ENCODE results near the gene TMCO4.

TMCO4 gene

DNA sequence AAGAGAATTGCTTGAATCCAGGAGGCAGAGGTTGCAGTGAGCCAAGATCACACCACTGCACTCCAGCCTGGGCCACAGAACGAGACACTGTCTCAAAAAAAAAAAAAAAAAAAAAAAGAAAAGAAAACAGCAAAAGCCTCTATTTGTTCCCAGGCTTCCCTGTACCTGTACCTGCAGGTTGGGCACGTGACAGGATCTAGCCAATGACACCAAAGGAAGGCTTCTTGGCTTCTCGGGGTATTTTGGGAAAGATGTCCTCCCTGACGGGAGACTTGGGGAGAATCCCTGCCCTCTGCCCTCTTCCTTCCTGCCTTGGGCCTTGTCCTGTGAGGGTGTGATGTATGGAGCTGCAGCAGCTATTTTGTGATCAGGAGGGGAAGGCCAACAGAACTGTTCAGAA is 22.8 kb downstream of the TMCO4 start:
- no CpG with 5 or more reads among the region's 4 CpGs for WGBS (ENCODE audit: insufficient coverage, insufficient read length)
- no peaks in the 10 kb centered on the region for H3K4me1 ChIP-seq (ENCODE audit: control insufficient read depth, insufficient read depth, low read length)
- H3K36me3 ChIP-seq (ENCODE audit: control insufficient read depth, insufficient read depth, low read length): no peaks in the 10 kb centered on the region
- DNase-seq (ENCODE audit: low read depth, low spot score): no peak
- H3K27ac ChIP-seq (ENCODE audit: low read length): no peak overlapping the region
- H3K4me3 ChIP-seq (ENCODE audit: low read length): no peak overlapping the region
- H3K27me3 ChIP-seq (ENCODE audit: control insufficient read depth, insufficient read depth, low read length): peaks cover 9% of the 10 kb centered on the region
- H3K9me3 ChIP-seq (ENCODE audit: control insufficient read depth, insufficient read depth, low read length): no peaks in the 10 kb centered on the region

DNA sequence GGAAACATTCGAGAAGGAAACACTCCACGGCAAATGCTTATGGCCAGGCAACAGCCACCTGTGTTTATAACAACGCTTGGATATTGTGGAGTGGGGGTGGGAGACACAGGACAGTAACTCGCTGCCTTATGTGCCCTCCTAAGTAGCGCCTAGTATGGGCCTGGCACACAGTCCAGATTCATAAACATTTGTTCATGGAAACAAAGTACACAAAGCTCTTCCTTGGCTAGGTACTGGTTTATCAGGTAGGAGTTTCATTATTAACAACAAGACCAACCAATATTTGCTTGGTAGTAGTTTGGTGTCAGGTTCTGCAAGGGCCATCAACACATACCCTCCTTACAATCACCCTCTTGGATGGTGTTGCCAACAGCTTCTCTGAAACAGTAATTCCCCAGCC is 23.4 kb downstream of the TMCO4 start:
- Histone ChIP-seq H3K9me3 (ENCODE audit: control insufficient read depth, insufficient read depth, low read length) (no peaks in the 10 kb centered on the region), H3K27me3 (ENCODE audit: control insufficient read depth, insufficient read depth, low read length) (peaks cover 8% of the 10 kb centered on the region), H3K27ac (ENCODE audit: low read length) (no peak overlapping the region), H3K4me3 (ENCODE audit: low read length) (no peak overlapping the region), H3K36me3 (ENCODE audit: control insufficient read depth, insufficient read depth, low read length) (no peaks in the 10 kb centered on the region), H3K4me1 (ENCODE audit: control insufficient read depth, insufficient read depth, low read length) (no peaks in the 10 kb centered on the region)
- no CpG with 5 or more reads among the region's 5 CpGs for WGBS (ENCODE audit: insufficient coverage, insufficient read length)
- no peak for DNase-seq (ENCODE audit: low read depth, low spot score)

DNA sequence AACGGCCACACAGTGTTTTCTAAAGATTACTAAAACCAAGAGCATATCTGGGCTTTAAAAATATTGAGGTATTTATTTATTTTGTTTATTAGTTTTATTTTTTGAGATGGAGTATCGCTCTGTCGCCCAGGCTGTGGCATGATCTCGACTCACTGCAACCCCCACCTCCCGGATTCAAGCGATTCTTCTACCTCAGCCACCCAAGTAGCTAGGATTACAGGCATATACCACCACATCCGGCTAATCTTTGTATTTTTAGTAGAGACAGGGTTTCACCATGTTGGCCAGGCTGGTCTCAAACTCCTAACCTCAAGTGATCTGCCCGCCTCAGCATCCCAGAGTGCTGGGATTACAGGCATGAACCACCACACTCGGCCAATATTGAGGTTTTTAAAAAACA is 23.9 kb downstream of the TMCO4 start:
- H3K4me3 ChIP-seq (ENCODE audit: low read length): no peak overlapping the region
- no peaks in the 10 kb centered on the region for H3K4me1 ChIP-seq (ENCODE audit: control insufficient read depth, insufficient read depth, low read length)
- H3K36me3 ChIP-seq (ENCODE audit: control insufficient read depth, insufficient read depth, low read length): no peaks in the 10 kb centered on the region
- H3K9me3 ChIP-seq (ENCODE audit: control insufficient read depth, insufficient read depth, low read length): no peaks in the 10 kb centered on the region
- H3K27ac ChIP-seq (ENCODE audit: low read length): no peak overlapping the region
- no CpG with 5 or more reads among the region's 9 CpGs for WGBS (ENCODE audit: insufficient coverage, insufficient read length)
- peaks cover 8% of the 10 kb centered on the region for H3K27me3 ChIP-seq (ENCODE audit: control insufficient read depth, insufficient read depth, low read length)
- no peak for DNase-seq (ENCODE audit: low read depth, low spot score)

DNA sequence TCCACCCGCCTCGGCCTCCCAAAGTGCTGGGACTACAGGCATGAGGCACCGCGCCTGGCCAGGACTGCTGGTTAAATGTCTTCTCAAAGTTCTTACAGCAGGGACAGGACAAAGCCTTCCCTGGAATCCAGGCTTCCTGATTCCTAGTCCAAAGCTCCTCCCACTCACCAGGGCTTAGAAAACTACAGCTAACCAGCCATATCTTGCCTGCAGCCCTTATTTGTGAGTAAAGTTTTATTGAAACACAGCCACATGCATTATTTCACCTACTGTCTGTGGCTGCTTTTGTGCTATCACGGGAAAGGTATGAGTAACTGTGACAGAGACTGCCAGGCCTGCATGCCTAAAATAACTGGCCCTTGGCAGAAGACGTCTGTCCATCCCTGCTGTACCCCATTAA is 24.4 kb downstream of the TMCO4 start:
- no peak for DNase-seq (ENCODE audit: low read depth, low spot score)
- H3K4me1 ChIP-seq (ENCODE audit: control insufficient read depth, insufficient read depth, low read length): no peaks in the 10 kb centered on the region
- no peaks in the 10 kb centered on the region for H3K36me3 ChIP-seq (ENCODE audit: control insufficient read depth, insufficient read depth, low read length)
- H3K27ac ChIP-seq (ENCODE audit: low read length): no peak overlapping the region
- H3K9me3 ChIP-seq (ENCODE audit: control insufficient read depth, insufficient read depth, low read length): no peaks in the 10 kb centered on the region
- WGBS (ENCODE audit: insufficient coverage, insufficient read length): no CpG with 5 or more reads among the region's 6 CpGs
- H3K4me3 ChIP-seq (ENCODE audit: low read length): no peak overlapping the region
- peaks cover 8% of the 10 kb centered on the region for H3K27me3 ChIP-seq (ENCODE audit: control insufficient read depth, insufficient read depth, low read length)

DNA sequence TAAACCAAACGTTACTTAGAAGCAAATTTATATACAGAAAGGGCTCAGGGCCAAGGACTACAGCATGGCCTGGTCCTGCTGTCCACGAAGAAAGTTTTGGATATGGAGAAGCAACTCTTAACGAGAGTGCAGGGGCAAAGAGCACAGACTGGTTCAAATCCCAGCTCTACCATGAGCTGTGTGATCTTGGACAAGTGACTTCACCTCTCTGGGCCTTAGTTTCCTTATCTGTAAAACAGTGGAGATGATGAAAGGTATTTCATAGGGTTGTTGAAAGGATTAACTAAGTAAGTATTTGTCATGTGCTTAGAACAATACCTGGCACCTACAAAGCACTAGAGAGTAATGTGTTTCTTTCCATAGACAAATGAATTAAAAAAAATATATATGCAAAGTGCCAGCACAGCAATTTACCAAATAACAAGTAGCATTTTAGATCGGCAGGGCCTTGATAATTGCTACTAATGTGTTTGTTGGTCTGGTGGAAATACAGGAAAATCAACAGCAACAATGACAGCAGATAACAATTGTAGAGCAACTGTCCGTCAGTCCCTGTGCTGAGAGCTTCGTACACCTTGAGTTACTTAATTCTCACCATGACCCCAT is 25.4 kb downstream of the TMCO4 start:
- WGBS (ENCODE audit: insufficient coverage, insufficient read length): no CpG with 5 or more reads among the region's 6 CpGs
- no peak overlapping the region for H3K27ac ChIP-seq (ENCODE audit: low read length)

DNA sequence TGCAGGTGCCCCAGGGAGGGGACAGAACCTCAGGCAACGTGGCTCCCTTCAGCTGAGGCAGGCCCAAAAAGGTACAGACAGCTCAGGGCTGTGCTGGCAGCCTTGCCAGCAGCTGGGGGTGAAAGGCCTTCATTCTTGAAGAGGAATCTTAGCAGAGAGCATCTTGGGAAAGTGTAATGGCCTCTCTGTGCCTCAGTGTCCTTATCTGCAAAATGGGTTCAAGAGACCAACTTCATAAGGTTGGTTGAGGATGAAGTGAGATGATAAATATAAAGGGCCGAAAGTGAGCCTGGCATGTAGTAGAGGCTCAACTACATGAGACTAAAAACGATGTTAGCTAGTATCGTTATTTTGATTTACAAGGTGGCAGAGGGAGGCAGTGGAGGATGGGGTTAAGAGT is 26.2 kb downstream of the TMCO4 start:
- Histone ChIP-seq H3K9me3 (ENCODE audit: control insufficient read depth, insufficient read depth, low read length) (no peaks in the 10 kb centered on the region), H3K36me3 (ENCODE audit: control insufficient read depth, insufficient read depth, low read length) (no peaks in the 10 kb centered on the region), H3K4me3 (ENCODE audit: low read length) (no peak overlapping the region), H3K4me1 (ENCODE audit: control insufficient read depth, insufficient read depth, low read length) (0 out of 2 replicates have a peak, but pooled peaks cover 2% of the 10 kb centered on the region), H3K27ac (ENCODE audit: low read length) (no peak overlapping the region), H3K27me3 (ENCODE audit: control insufficient read depth, insufficient read depth, low read length) (no peaks in the 10 kb centered on the region)
- WGBS (ENCODE audit: insufficient coverage, insufficient read length): no CpG with 5 or more reads among the region's 4 CpGs
- DNase-seq (ENCODE audit: low read depth, low spot score): no peak

More for the DNA sequence above, 25.4 kb downstream of the TMCO4 start:
- H3K27me3 ChIP-seq (ENCODE audit: control insufficient read depth, insufficient read depth, low read length): peaks cover 7% of the 10 kb centered on the region
- no peaks in the 10 kb centered on the region for H3K4me1 ChIP-seq (ENCODE audit: control insufficient read depth, insufficient read depth, low read length)
- no peaks in the 10 kb centered on the region for H3K36me3 ChIP-seq (ENCODE audit: control insufficient read depth, insufficient read depth, low read length)
- H3K4me3 ChIP-seq (ENCODE audit: low read length): no peak overlapping the region
- DNase-seq (ENCODE audit: low read depth, low spot score): no peak
- H3K9me3 ChIP-seq (ENCODE audit: control insufficient read depth, insufficient read depth, low read length): no peaks in the 10 kb centered on the region

DNA sequence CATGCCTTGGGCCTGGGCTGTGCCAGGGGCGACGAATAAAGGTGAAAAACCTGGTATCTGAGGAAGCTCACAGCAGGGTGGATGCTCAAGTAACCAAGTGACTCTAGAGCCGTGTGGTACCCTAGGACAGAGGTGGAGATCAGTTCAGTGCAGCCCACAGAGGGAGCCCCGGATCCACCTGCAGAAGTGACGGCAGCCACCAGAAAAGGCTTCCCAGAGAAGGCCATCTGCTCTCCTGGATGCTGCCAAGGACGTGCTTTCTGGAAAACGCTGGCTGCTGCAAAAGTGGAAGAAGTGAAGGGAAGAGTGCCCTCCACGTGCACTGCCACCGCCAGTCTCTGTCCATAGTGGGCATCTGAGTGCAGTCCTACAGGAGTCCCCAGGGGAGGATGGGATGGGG is 27.7 kb downstream of the TMCO4 start:
- no CpG with 5 or more reads among the region's 9 CpGs for WGBS (ENCODE audit: insufficient coverage, insufficient read length)
- H3K4me3 ChIP-seq (ENCODE audit: low read length): no peak overlapping the region
- no peak overlapping the region for H3K27ac ChIP-seq (ENCODE audit: low read length)
- H3K9me3 ChIP-seq (ENCODE audit: control insufficient read depth, insufficient read depth, low read length): no peaks in the 10 kb centered on the region
- H3K36me3 ChIP-seq (ENCODE audit: control insufficient read depth, insufficient read depth, low read length): no peaks in the 10 kb centered on the region
- H3K27me3 ChIP-seq (ENCODE audit: control insufficient read depth, insufficient read depth, low read length): no peaks in the 10 kb centered on the region
- 0 out of 2 replicates have a peak, but pooled peaks cover 2% of the 10 kb centered on the region for H3K4me1 ChIP-seq (ENCODE audit: control insufficient read depth, insufficient read depth, low read length)
- no peak for DNase-seq (ENCODE audit: low read depth, low spot score)

DNA sequence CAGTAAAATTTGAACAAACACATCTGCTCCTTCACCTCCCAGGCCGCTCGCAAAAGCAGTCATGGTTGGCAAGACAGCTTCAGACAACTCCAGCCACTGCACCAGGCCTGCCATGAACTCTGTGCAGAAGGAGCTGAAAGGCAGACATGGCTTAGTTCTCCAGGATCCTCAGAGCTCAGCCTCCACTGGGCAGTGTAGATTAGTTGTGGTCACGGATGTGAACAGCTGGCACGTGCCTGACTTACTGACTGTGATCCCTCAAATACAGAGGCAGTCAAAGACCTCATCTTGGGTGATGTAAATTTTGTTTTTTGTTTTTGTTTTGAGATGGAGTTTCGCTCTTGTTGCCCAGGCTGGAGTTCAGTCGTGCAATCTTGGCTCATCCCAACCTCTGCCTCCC is 28.4 kb downstream of the TMCO4 start:
- H3K27ac ChIP-seq (ENCODE audit: low read length): no peak overlapping the region
- WGBS (ENCODE audit: insufficient coverage, insufficient read length): no CpG with 5 or more reads among the region's 6 CpGs

DNA sequence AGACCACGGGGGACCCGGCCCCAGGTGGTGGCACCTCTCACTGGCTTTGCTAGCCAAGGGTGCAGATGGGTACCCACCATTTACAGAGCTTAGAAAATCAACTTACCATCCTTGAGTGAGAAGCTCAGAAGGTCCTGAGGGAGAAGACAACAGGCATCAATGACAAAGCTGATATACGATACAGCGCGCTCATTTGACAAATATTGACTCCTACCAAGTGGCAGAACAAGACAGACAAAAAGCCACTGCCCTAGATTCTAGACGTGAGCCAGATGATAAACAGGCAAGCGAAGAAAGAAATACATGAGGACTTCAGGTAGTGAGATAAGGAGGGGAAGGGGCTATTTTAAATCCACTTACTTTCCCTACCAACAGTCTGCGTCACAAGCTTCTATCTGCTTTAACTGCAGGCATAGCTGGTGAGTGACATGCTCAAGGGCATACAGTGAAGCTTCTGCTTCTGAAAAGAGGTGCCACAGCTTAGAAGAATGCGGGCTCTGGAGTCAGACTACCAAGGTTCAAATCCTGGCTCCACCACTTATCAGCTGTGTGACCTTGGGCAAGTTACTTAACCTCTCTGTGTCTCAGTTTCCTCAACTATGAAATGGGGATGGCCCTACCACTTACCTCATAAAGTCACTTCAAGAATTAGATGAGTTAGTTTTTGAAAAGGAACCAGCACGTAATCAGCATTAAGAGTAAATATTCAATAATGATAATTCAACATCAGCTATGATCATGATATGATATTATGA is 29.1 kb downstream of the TMCO4 start:
- Histone ChIP-seq H3K36me3 (ENCODE audit: control insufficient read depth, insufficient read depth, low read length) (no peaks in the 10 kb centered on the region), H3K4me3 (ENCODE audit: low read length) (no peak overlapping the region), H3K9me3 (ENCODE audit: control insufficient read depth, insufficient read depth, low read length) (no peaks in the 10 kb centered on the region), H3K27ac (ENCODE audit: low read length) (no peak overlapping the region), H3K4me1 (ENCODE audit: control insufficient read depth, insufficient read depth, low read length) (peaks cover 3% of the 10 kb centered on the region; the same call in 1 of the 2 replicates), H3K27me3 (ENCODE audit: control insufficient read depth, insufficient read depth, low read length) (no peaks in the 10 kb centered on the region)
- no peak for DNase-seq (ENCODE audit: low read depth, low spot score)
- WGBS (ENCODE audit: insufficient coverage, insufficient read length): no CpG with 5 or more reads among the region's 10 CpGs

More for the DNA sequence above, 28.4 kb downstream of the TMCO4 start:
- H3K9me3 ChIP-seq (ENCODE audit: control insufficient read depth, insufficient read depth, low read length): no peaks in the 10 kb centered on the region
- no peaks in the 10 kb centered on the region for H3K36me3 ChIP-seq (ENCODE audit: control insufficient read depth, insufficient read depth, low read length)
- H3K4me3 ChIP-seq (ENCODE audit: low read length): no peak overlapping the region
- H3K4me1 ChIP-seq (ENCODE audit: control insufficient read depth, insufficient read depth, low read length): 0 out of 2 replicates have a peak, but pooled peaks cover 2% of the 10 kb centered on the region
- no peak for DNase-seq (ENCODE audit: low read depth, low spot score)
- no peaks in the 10 kb centered on the region for H3K27me3 ChIP-seq (ENCODE audit: control insufficient read depth, insufficient read depth, low read length)

DNA sequence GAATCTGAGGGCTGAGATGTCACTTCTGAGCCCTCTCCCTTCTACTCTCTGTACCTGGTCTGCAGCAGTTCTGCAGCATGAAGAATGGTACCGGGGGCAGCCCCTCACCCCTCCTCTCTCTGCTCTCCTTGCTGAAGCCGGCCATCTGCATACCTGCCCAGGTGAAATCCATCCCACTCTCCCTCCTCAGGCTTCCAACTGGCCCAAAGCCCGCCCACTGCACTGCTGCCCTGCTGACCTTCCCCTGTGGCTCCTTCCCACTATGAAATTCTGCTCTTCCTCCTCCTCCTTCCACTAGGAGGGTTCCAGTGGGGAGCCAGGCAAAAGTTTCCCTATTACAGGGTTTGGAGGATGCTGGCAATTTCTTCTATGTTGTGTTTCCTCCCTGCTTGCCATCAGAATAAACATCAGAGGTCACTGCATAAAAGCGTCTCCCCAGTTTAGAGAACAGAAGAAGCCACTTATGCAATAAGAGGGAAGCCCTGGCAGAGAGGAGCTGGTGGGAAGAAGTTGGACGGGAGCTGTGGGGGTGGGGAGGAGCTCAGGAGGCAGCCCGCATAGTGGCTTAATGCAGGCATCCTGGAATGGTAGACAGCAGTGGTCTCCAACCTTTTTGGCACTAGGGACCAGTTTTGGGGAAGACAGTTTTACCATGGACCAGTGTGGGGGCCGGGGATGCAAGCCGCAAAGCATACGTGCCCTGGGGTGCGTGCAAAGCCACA is 30.3 kb downstream of the TMCO4 start:
- Histone ChIP-seq H3K27me3 (ENCODE audit: control insufficient read depth, insufficient read depth, low read length) (no peaks in the 10 kb centered on the region), H3K4me3 (ENCODE audit: low read length) (no peak overlapping the region), H3K27ac (ENCODE audit: low read length) (no peak overlapping the region), H3K36me3 (ENCODE audit: control insufficient read depth, insufficient read depth, low read length) (no peaks in the 10 kb centered on the region), H3K4me1 (ENCODE audit: control insufficient read depth, insufficient read depth, low read length) (peaks cover 3% of the 10 kb centered on the region; the same call in 1 of the 2 replicates), H3K9me3 (ENCODE audit: control insufficient read depth, insufficient read depth, low read length) (no peaks in the 10 kb centered on the region)
- WGBS (ENCODE audit: insufficient coverage, insufficient read length): no CpG with 5 or more reads among the region's 10 CpGs
- DNase-seq (ENCODE audit: low read depth, low spot score): no peak
